ENCODE measurements around the gene CLDN5. TPM values are rescaled to one million over a fixed set of nuclear protein-coding genes. Genes with fewer than 3 reads are reported as not detected.

Gene CLDN5
- total and polyA plus RNA-seq, 2 of the 4 experiments (the other 2 are of a cell fraction): 0.18 to 0.21 TPM

- 65% methylated on average over 14 of the region's 24 CpGs; no CpG with 5 or more reads in 1 of the 2 experiments for WGBS, 2 experiments (ENCODE audit: extremely low coverage in 2 of 2, insufficient read length in 1 of 2)
- ChIA-PET POLR2A (ENCODE audit: unreplicated experiment) (no interaction called here), CTCF (no interaction called here)
- H3K4me2 ChIP-seq (ENCODE audit: low read depth, low read length): no peak overlapping the region
- no peak for ATAC-seq (ENCODE audit: low read depth)
- no peak overlapping the region for H2AFZ ChIP-seq (replicated peaks; ENCODE audit: low read length, poor library complexity)
- H3K4me1 ChIP-seq (ENCODE audit: control insufficient read depth, insufficient read depth, low read length): peaks cover 12% of the 10 kb centered on the region
- no peak overlapping the region for H4K8ac ChIP-seq (ENCODE audit: low read depth in 2 of 2, low read length in 2 of 2)
- no peak overlapping the region for H4K91ac ChIP-seq (ENCODE audit: insufficient read depth, low read depth, low read length)
- no peak overlapping the region for H3K14ac ChIP-seq (replicated peaks; ENCODE audit: low read depth, low read length)
- TF ChIP-seq POLR2A (IDR thresholded peaks at IDR 0.05; ENCODE audit: low read depth, low read length) (no peak), BHLHE40 (IDR thresholded peaks at IDR 0.05; ENCODE audit: low read depth, low read length) (no peak), SMC3 (IDR thresholded peaks at IDR 0.05; ENCODE audit: low read depth, low read length) (no peak), USF2 (IDR thresholded peaks at IDR 0.05; ENCODE audit: low read depth, low read length) (no peak), CTCF (conservative IDR thresholded peaks at IDR 0.05; ENCODE audit: low read depth, low read length) (no peak), MAZ (IDR thresholded peaks at IDR 0.05; ENCODE audit: borderline replicate concordance, low read depth, low read length) (no peak)
- no peak overlapping the region for H2BK15ac ChIP-seq (ENCODE audit: low read depth, low read length)
- H2BK5ac ChIP-seq (ENCODE audit: low read depth, low read length, poor library complexity, severe bottlenecking): no peak overlapping the region
- no peak overlapping the region for H3K4ac ChIP-seq (ENCODE audit: low read depth, low read length)
- H2AK9ac ChIP-seq (replicated peaks; ENCODE audit: low read depth, low read length, poor library complexity): no peak overlapping the region
- H3K9me1 ChIP-seq (ENCODE audit: insufficient read depth, low read length): no peaks in the 10 kb centered on the region; the same call in none of the 2 replicates
- H4K5ac ChIP-seq (ENCODE audit: low read depth, low read length): no peak overlapping the region
- H3K4me3 ChIP-seq (ENCODE audit: insufficient read depth, low read depth, low read length): no peak overlapping the region
- no peaks in the 10 kb centered on the region for H3K36me3 ChIP-seq (ENCODE audit: control insufficient read depth, insufficient read depth, low read length)
- DNase-seq: no peak
- intact Hi-C loops (cut with micrococcal nuclease): no loop called here
- H3K9ac ChIP-seq (ENCODE audit: low read depth, low read length): no peak overlapping the region
- peaks cover 14% of the 10 kb centered on the region for H3K27me3 ChIP-seq (ENCODE audit: control insufficient read depth, insufficient read depth, low read length)
- no peak overlapping the region for H3K27ac ChIP-seq (ENCODE audit: insufficient read depth, low read length)
- no peak overlapping the region for H3K56ac ChIP-seq (ENCODE audit: extremely low read depth, insufficient read depth, low read length)
- in situ Hi-C loops (cut with MboI; ENCODE audit: low sequenced_read_pairs): no loop called here
- no peak overlapping the region for H2AK5ac ChIP-seq (ENCODE audit: low read depth, low read length)
- no peak overlapping the region for H3K18ac ChIP-seq (ENCODE audit: low read depth, low read length)
- no peak overlapping the region for H2BK120ac ChIP-seq (ENCODE audit: low read depth, low read length)
- no peak overlapping the region for H2BK20ac ChIP-seq (ENCODE audit: low read depth, low read length)
- H3K79me1 ChIP-seq (ENCODE audit: low read depth in 1 of 2, low read length in 2 of 2): no peaks in the 10 kb centered on the region
- no peak overlapping the region for H3K23ac ChIP-seq (ENCODE audit: low read depth, low read length)
- dilution Hi-C loops (cut with HindIII; ENCODE audit: low sequenced_read_pairs, unreplicated experiment): no loop called here
- BruUV-seq (replicated peaks): no TSS peak
- H3K9me3 ChIP-seq (ENCODE audit: control insufficient read depth, insufficient read depth, low read length): no peaks in the 10 kb centered on the region
- no peaks in the 10 kb centered on the region for H4K20me1 ChIP-seq (ENCODE audit: insufficient read depth, low read length)
Observed at GRCh38 chr22:19567157-19568009, 43.2 kb upstream of the CLDN5 start.
